HepG2 (cell line): ENCODE data around the gene PXDC1. TPM values are rescaled to one million over a fixed set of nuclear protein-coding genes. Genes with fewer than 3 reads are reported as not detected.

Source experiments
- FLYWCH1 ChIP-seq: sonication (generic); formaldehyde crosslinking; IDR thresholded peaks from 2 replicates; pipeline ENCODE4 v1.8.1; 2023; ENCODE audit warnings: mild to moderate bottlenecking, missing genetic modification reagents
- SIN3A ChIP-seq: IDR thresholded peaks from 2 replicates; pipeline ENCODE4 v1.6.1; 2011; ENCODE audit warnings: low read depth, mild to moderate bottlenecking, control low read depth, low read length, borderline replicate concordance
- SNAPC4 ChIP-seq: sonication (generic); formaldehyde crosslinking; IDR thresholded peaks from 2 replicates; pipeline ENCODE4 v1.4.0; 2020; ENCODE audit warnings: mild to moderate bottlenecking, missing genetic modification reagents
- ZBTB21 ChIP-seq: sonication (generic); formaldehyde crosslinking; IDR thresholded peaks from 2 replicates; pipeline ENCODE4 v1.4.0; 2020; ENCODE audit warnings: missing genetic modification reagents
- ZNF510 ChIP-seq: sonication (generic); formaldehyde crosslinking; IDR thresholded peaks from 2 replicates; pipeline ENCODE4 v1.4.0; 2020; ENCODE audit warnings: low read depth, mild to moderate bottlenecking, missing genetic modification reagents
- ZNF546 ChIP-seq: sonication (generic); formaldehyde crosslinking; conservative IDR thresholded peaks from 2 replicates; pipeline ENCODE4 v1.8.1; 2023; ENCODE audit warnings: mild to moderate bottlenecking, missing genetic modification reagents
- ZNF562 ChIP-seq: sonication (generic); formaldehyde crosslinking; IDR thresholded peaks from 2 replicates; pipeline ENCODE4 v1.8.0; 2022; ENCODE audit warnings: missing genetic modification reagents, borderline replicate concordance
- ZNF792 ChIP-seq: IDR thresholded peaks from 2 replicates; pipeline ENCODE4 v1.6.1; 2016
- polyA plus RNA-seq, 8 experiments: library from polyadenylated mRNA; depleted of rRNA in 3 of 8; stranded (reverse) in 7 of 8; unstranded in 1 of 8; fragments of >200 nt; fragmentation: Illumina TruSeq in 4 of 8; extraction: Trizol in 4 of 8; gene quantifications; 2 replicates each; pipeline versions ENCODE4 v1.2.1 to v1.2.3, GENCODE V29; 2011 to 2016; ENCODE audit warnings: low read depth in 4 of 8, missing spikeins in 1 of 8, mixed read lengths in 1 of 8; ENCODE audit not compliant: insufficient read depth in 1 of 8
- total RNA-seq, 5 experiments: library from RNA; depleted of rRNA; stranded (reverse); fragments of >200 nt; fragmentation: Illumina TruSeq; extraction: Trizol; gene quantifications; 2 replicates each; pipeline ENCODE4 v1.2.3, GENCODE V29; 2016; ENCODE audit warnings: low read depth in 1 of 5

PXDC1 gene
- total and polyA plus RNA-seq, 2 of the 13 experiments (the other 11 are each of a cell fraction or from before 2014, with no cell fraction given) = 32.4 to 34.7 TPM

DNA sequence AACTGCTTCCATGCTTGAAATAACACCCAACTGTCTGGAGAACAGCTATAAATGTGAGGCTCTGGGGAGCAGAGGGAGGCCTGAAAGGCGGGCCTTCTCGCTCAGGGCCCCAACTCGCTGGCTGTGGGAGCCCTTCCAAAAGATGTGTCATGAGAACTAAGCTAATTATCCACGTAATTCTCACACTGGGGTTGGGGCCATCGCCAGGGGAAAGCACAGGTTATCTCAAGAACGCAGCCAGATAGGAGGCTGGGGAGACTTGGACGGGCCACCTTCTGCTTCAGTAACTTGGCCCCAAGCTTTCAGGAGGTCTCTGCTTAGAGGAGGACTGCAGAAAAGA is 1.6 kb downstream of the PXDC1 start (continued):
- TF ChIP-seq ZNF792 (CRISPR knock-in tag) (0 out of 2 replicates have a peak, but pooled peaks have one; percentile 9), ZBTB21 (no peak), SNAPC4 (CRISPR knock-in tag) (peak; percentile 76; the same call in 1 of the 2 replicates), ZNF546 (CRISPR knock-in tag) (no peak), ZNF510 (CRISPR knock-in tag) (no peak), ZNF562 (no peak), FLYWCH1 (CRISPR knock-in tag) (no peak), SIN3A (no peak)
